Fibroblast of skin of scalp (primary cell): ENCODE measurements around the gene PEAK3.

Experiments
- DNase-seq: peaks from one replicate; pipeline ENCODE4 v3.0.0-alpha.2; 2013

PEAK3 gene

GRCh38 chr19:2249880-2250765 is 31.9 kb downstream of the PEAK3 start:
- DNase-seq: no peak

- DNase-seq: no peak
Observed at GRCh38 chr19:2249010-2249866, 32.7 kb downstream of the PEAK3 start, which contains the start of gene AMH. Gene AMH, plus strand, starts transcription at chr19:2249323. Its CDS starts 10 bp downstream, at chr19:2249333.

- no peak for DNase-seq
Observed at GRCh38 chr19:2248136-2249009, 33.6 kb downstream of the PEAK3 start.

- DNase-seq: no peak
Observed at GRCh38 chr19:2247433-2248101, 34.4 kb downstream of the PEAK3 start.

- peak; percentile 44 for DNase-seq
Observed at GRCh38 chr19:2246801-2247361, 35.1 kb downstream of the PEAK3 start.

GRCh38 chr19:2246014-2246620 is 35.9 kb downstream of the PEAK3 start:
- no peak for DNase-seq

- no peak for DNase-seq
Observed at GRCh38 chr19:2245273-2245672, 36.7 kb downstream of the PEAK3 start.

- DNase-seq: no peak
Observed at GRCh38 chr19:2244486-2244885, 37.5 kb downstream of the PEAK3 start.

- DNase-seq: no peak
Observed at GRCh38 chr19:2244125-2244411, 37.9 kb downstream of the PEAK3 start.

- DNase-seq: no peak
Observed at GRCh38 chr19:2243274-2244124, 38.5 kb downstream of the PEAK3 start.

- no peak for DNase-seq
Observed at GRCh38 chr19:2242816-2243215, 39.2 kb downstream of the PEAK3 start.

GRCh38 chr19:2242092-2242537 is 39.9 kb downstream of the PEAK3 start:
- no peak for DNase-seq

- no peak for DNase-seq
Observed at GRCh38 chr19:2240881-2241760, 40.9 kb downstream of the PEAK3 start.

- peak; percentile 44 for DNase-seq
Observed at GRCh38 chr19:2239771-2240770, 41.9 kb downstream of the PEAK3 start.

- no peak for DNase-seq
Observed at GRCh38 chr19:2239173-2239572, 42.8 kb downstream of the PEAK3 start.

GRCh38 chr19:2237869-2238153 is 44.2 kb downstream of the PEAK3 start:
- DNase-seq: no peak

GRCh38 chr19:2237051-2237868 is 44.7 kb downstream of the PEAK3 start:
- no peak for DNase-seq
